ENCODE data around the gene VAT1. TPM values are rescaled to one million over a fixed set of nuclear protein-coding genes. Genes with fewer than 3 reads are reported as not detected.

VAT1 gene
- total and polyA plus RNA-seq, 8 donors = 116 to 257 (median 133) TPM

GRCh38 chr17:42989726-42990652 is 32.2 kb downstream of the VAT1 start:
- ATAC-seq (peak; percentile 27), DNase-seq (no peak)
- TF ChIP-seq, protein P1, sequence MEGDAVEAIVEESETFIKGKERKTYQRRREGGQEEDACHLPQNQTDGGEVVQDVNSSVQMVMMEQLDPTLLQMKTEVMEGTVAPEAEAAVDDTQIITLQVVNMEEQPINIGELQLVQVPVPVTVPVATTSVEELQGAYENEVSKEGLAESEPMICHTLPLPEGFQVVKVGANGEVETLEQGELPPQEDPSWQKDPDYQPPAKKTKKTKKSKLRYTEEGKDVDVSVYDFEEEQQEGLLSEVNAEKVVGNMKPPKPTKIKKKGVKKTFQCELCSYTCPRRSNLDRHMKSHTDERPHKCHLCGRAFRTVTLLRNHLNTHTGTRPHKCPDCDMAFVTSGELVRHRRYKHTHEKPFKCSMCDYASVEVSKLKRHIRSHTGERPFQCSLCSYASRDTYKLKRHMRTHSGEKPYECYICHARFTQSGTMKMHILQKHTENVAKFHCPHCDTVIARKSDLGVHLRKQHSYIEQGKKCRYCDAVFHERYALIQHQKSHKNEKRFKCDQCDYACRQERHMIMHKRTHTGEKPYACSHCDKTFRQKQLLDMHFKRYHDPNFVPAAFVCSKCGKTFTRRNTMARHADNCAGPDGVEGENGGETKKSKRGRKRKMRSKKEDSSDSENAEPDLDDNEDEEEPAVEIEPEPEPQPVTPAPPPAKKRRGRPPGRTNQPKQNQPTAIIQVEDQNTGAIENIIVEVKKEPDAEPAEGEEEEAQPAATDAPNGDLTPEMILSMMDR (IDR thresholded peaks at IDR 0.05) = no peak
- Histone ChIP-seq H3K27ac (no peak overlapping the region), H3K4me1 (peaks cover 0 to 16% of the 10 kb centered on the region in 2 donors), H3K4me3 (no peak overlapping the region), H3K27me3 (no peaks in the 10 kb centered on the region), H3K36me3 (peaks cover 0 to 96% of the 10 kb centered on the region in 2 donors), H3K9me3 (no peaks in the 10 kb centered on the region)
- intact Hi-C loops (cut with DNase I) = no loop called here

DNA sequence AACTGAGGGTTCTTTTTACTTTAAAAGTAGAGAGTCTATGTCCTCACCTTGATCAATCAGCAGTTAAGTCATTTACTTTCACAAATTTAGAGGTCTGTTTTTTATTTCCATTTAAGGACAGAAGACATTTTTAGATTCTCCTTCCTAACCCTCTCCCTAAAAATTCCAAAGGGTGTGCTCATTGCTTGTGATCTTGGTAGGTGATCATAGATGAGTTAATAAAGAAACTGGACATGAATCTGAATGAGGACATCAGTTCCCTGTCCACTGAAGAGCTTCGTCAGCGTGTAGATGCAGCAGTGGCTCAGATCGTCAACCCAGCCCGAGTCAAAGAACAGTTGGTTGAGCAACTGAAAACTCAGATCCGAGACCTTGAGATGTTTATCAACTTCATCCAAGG is 33.0 kb downstream of the VAT1 start:
- Histone ChIP-seq H3K9me3 (no peaks in the 10 kb centered on the region), H3K36me3 (peaks cover 0 to 92% of the 10 kb centered on the region in 2 donors), H3K27me3 (no peaks in the 10 kb centered on the region), H3K4me3 (no peak overlapping the region), H3K4me1 (peaks cover 0 to 25% of the 10 kb centered on the region in 2 donors), H3K27ac (no peak overlapping the region)
- intact Hi-C loops (cut with DNase I) = no loop called here
- ATAC-seq (no peak), DNase-seq (no peak)
- TF ChIP-seq, protein P1 (IDR thresholded peaks at IDR 0.05) = no peak

DNA sequence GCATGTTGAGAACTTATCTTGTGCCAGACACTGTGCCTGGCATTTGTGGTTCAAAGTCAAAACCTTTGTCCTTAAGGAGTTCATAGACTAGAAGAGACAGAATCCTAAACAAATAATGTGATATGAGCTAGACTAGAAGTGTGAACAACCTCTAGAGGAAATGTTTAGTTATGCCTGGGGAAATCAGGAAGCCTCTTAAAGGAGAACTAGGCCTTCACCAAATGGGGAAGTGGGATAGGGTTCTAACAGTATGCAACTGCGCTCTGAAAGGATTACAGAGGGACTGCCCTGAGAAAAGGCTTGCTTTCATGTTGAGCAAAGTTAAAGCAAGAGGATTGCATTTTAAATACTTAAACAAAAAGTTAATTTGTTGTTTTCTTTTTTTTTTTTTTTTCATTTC is 37.0 kb downstream of the VAT1 start:
- no peak overlapping the region for H3K4me3 ChIP-seq
- H3K27ac ChIP-seq = peak overlapping the region; percentile 30 to 86
- peaks cover 9 to 51% of the 10 kb centered on the region in 2 donors for H3K4me1 ChIP-seq
- no peaks in the 10 kb centered on the region for H3K9me3 ChIP-seq
- H3K36me3 ChIP-seq = peaks cover 0 to 53% of the 10 kb centered on the region in 2 donors
- H3K27me3 ChIP-seq = no peaks in the 10 kb centered on the region
- DNase-seq (no peak), ATAC-seq (peak; percentile 24)
- intact Hi-C loops (cut with DNase I) = no loop called here
- TF ChIP-seq, protein P1 (IDR thresholded peaks at IDR 0.05) = no peak

DNA sequence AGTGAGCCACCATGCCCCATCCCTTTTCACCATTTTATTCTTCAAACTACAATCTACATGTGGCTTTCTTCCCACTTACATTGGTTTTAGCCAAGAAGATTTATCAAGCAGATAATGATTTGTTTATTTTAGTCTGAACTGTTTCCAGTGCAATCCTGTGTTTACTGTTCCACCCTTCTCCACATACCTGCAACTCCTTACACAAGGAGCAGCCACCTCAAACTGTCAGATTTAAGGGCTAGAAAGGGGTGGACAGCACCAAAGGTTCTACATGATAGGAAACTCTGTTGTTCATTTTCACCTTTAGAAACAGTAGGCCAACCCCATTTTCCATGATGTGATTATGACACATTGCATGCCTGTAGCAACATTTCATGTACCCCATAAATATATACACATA is 39.9 kb downstream of the VAT1 start:
- Histone ChIP-seq H3K4me3 (peak overlapping the region in 1 of 2 donors; percentile 97), H3K27me3 (no peaks in the 10 kb centered on the region), H3K36me3 (peaks cover 0 to 23% of the 10 kb centered on the region in 2 donors), H3K4me1 (peaks cover 15 to 61% of the 10 kb centered on the region in 2 donors), H3K27ac (peak overlapping the region in 1 of 2 donors; percentile 93), H3K9me3 (no peaks in the 10 kb centered on the region)
- intact Hi-C loops (cut with DNase I) = no loop called here
- DNase-seq (no peak), ATAC-seq (no peak)
- TF ChIP-seq, protein P1 (IDR thresholded peaks at IDR 0.05) = no peak

DNA sequence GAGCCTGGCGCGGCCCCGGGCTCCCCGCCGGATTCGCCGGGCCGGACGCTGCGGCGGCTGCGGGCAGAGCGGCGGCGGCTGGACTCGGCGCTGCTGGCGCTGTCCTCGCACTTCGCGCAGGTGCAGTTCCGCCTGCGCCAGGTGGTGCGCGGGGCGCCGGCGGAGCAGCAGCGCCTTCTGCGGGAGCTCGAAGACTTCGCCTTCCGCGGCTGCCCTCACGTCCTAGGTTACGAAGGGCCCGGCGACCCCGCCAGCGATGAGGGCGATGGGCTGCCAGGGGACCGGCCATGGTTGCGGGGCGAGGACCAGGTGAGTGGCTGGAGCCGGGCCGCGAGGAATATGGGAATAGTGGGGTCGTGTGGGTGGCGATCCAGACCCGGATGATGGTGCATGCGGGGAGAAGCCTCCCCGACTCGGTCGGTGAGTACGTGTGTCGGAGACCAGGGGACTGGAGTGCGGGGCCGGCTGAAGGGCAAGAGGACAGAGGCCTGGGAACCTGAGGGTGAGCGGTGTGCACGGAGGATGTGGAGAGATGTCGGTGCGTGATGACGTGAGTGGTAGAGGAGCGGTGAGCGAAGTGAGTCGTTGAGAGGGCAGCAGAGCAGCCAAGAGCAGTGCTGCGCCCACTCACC is 41.3 kb downstream of the VAT1 start:
- peak; percentile 74 for ATAC-seq
- Histone ChIP-seq H3K27me3 (no peaks in the 10 kb centered on the region), H3K36me3 (peaks cover 0 to 10% of the 10 kb centered on the region in 2 donors), H3K4me3 (peak overlapping the region; percentile 85 to 97), H3K4me1 (peaks cover 15 to 54% of the 10 kb centered on the region in 2 donors), H3K9me3 (no peaks in the 10 kb centered on the region), H3K27ac (peak overlapping the region; percentile 75 to 93)
- DNase-seq = peak; percentile 17 to 87 (median 54)
- TF ChIP-seq, protein P1 (IDR thresholded peaks at IDR 0.05) = no peak
- intact Hi-C loops (cut with DNase I) = no loop called here

All from left lung (tissue), 10 donors.